ENCODE results near the gene ATPAF1.
"Not testable (repeated sequence)": the region's sequence is repeated elsewhere in the genome, so short reads cannot be mapped to it uniquely, and the experiment has no call there.

Gene ATPAF1

DNA sequence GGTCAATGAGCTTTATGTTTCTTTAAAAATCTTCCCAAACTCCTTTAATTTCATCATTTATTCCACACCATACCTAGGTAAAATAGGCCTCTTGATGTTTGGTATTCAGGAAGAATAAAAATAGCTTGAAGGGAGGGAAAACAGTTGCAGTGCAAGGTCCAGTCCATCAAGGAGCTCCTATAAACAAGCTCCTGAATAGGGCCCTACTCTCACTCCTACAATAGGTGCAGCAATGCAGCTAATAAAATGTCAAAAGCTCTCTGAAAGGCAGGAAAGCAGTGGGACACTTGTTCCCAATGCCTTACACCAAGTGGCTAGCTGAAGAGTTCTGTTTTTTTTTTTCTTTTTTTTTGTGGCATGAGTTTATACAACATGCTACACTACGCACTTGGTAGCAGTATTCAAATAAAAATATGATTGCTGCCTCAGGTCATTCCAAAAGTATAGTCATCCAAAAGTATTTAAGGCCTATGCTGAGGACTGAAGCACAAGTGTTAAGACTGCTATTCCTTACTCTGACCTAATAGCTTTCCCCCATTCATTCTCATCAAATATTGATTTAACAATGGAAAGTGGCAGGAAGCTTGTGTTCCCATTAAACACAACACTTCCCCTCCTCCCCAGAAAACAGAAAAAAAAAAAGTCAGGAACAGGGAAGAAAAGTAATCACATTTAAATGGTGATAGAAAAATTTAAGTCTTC, 13.3 kb upstream of the ATPAF1 start:
- DNase-seq (ENCODE audit: low spot score) = no peak

GRCh38 chr1:46679789-46680573, 11.8 kb upstream of the ATPAF1 start:
- DNase-seq (ENCODE audit: low spot score) = no peak

GRCh38 chr1:46677339-46677738, 9.2 kb upstream of the ATPAF1 start:
- no peak for DNase-seq (ENCODE audit: low spot score)

DNA sequence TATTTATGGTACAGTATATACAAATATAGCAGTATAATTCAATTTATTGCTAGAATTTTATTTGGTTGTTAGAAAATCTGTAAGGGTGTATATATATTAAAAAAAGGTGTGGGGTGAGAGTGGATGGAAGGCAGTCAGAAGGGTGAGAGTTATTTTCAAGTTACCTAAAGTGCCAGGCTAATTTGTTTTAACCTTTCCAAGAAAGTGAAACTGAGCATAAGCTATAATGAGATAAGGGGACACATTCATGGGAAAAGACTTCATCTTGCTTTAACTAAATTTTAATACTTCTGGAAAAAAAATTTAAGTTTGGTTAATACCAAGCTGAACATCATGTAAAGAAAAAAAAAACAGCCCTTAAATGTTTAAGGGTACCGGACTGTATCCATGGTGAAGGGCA, 8.4 kb upstream of the ATPAF1 start:
- DNase-seq (ENCODE audit: low spot score) = no peak

DNA sequence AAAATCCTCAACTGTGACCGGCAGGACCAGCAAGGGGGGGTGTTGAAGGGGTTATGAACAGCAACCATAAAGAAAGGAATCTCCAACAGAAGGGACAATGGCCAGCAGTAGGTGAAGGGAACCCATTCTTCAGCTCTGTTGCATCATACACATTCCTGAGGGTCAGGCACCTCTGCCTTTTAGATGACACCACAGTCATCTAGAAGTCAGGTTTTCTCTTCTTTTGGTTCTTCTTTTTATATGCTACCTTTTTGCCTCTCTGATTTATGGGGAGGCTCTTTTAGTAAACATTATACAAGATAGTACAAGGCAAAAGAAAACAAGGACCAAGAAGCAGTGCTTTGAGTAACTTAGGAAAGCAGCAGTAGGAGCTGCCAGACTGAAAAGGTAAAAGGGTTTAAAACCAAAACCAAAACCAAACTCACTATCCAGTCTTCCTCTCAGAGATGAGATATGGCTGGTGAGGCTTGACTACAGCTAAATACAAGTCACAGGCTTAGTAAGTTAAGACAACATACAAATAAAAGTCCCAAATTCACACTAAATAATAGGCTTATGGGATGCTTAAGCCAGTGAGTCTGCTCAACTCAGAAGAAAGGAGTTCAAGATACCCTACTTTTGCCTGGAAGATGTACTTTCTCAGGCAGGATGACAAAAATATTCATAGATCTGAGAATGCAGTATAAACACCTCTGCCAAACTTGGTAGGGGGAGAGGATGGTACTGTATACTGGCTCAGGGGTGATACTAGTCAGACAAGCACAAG, 7.6 kb upstream of the ATPAF1 start:
- no peak for DNase-seq (ENCODE audit: low spot score)

DNA sequence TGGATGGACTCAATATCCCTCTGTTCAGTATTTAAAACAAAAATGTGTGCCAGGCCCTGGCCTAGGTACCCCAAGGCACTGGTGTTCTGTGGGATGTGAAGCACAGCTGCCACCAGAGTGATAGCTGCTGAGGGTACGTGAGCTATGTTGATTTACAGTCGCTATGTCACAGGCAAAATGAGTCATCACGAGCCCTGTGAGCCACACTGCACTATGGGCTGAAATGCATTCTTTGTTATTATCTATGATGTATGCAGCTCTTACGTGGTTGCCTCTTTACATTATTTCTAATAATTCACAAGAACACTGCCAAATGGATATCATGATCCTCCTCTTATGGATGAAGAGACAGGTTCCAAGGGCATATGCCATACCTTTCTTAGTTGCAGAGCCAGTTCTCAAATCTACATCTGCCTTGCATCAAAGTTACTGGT, 5.6 kb upstream of the ATPAF1 start:
- no peak for DNase-seq (ENCODE audit: low spot score)

- DNase-seq (ENCODE audit: low spot score) = no peak
These were observed 4.5 kb upstream of the ATPAF1 start for GRCh38 chr1:46672696-46673095.

DNA sequence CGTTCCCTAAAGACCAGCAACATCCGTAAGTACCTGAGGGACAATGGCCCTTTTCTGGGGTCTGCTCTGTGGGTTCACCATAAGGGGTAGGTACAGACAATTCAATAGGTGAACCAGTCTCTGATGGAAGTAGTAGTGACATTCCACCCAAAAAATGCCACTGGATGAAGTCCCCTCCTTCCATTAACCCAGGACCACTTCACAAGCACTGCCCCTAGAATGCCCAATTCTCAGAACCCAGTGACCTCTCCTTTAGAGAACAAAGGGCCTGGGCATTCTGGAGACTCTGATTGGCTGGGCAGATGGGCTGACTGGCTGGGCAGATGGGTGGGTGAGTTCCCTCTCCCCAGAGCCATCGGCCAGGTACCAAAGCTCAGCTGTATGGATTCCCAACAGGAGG, 3.4 kb upstream of the ATPAF1 start, which contains the start of gene TEX38:
TEX38 (plus strand) TSS at position 301 of the 400 bp plus-strand sequence; CDS start at position 382, 81 bp downstream.
- DNase-seq (ENCODE audit: low spot score) = no peak

GRCh38 chr1:46670134-46670533, 2.0 kb upstream of the ATPAF1 start:
- no peak for DNase-seq (ENCODE audit: low spot score)

GRCh38 chr1:46665983-46666382, 2.2 kb downstream of the ATPAF1 start:
- no peak for DNase-seq (ENCODE audit: low spot score)

DNA sequence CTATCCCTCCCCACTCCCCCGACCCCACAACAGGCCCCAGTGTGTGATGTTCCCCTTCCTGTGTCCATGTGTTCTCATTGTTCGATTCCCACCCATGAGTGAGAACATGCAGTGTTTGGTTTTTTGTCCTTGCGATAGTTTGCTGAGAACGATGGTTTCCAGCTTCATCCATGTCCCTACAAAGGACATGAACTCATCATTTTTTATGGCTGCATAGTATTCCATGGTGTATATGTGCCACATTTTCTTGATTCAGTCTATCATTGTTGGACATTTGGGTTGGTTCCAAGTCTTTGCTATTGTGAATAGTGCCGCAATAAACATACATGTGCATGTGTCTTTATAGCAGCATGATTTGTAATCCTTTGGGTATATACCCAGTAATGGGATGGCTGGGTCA, 5.2 kb downstream of the ATPAF1 start:
- DNase-seq (ENCODE audit: low spot score) = not testable (repeated sequence)

- not testable (repeated sequence) for DNase-seq (ENCODE audit: low spot score)
These were observed 8.0 kb downstream of the ATPAF1 start for GRCh38 chr1:46660116-46660515.

GRCh38 chr1:46659307-46659870, 8.8 kb downstream of the ATPAF1 start:
- DNase-seq (ENCODE audit: low spot score) = no peak

DNA sequence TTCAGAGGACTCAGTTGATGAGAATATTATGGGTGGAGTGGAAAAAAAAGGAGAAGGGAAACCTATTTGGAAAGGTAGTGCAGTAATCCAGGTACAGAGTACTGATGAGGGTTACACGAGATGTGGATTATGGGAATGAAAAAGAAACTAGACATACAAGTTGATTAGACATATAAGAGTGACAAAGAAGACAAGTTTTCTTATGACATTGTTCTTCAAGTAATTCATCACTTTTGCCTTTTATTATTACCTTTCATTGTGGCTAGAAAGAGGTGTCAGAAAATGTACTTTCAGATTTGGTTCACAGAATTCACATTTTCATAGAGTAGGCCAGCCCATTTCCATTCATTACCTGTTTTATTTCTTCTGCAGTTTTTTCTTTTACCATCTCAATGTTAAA, 10.4 kb downstream of the ATPAF1 start:
- DNase-seq (ENCODE audit: low spot score) = no peak

DNA sequence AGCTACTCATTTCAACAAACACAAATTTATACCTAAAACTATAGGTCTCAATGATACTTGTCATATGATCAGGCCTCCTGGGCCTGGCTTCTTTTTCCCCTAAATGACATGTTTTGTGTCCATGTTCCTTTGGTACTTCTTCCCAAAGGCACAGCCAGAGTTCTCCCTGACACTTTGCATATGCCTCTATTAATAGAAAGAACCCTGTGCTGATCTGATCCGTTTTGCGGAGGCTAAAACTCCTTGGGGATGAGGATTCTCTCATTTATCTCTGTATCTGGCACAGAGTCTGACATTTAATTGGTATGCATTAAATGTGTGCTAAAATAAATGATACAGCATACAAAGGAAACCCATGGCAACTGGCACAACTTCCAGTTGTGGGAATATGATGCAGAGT, 11.5 kb downstream of the ATPAF1 start:
- DNase-seq (ENCODE audit: low spot score) = no peak

DNA sequence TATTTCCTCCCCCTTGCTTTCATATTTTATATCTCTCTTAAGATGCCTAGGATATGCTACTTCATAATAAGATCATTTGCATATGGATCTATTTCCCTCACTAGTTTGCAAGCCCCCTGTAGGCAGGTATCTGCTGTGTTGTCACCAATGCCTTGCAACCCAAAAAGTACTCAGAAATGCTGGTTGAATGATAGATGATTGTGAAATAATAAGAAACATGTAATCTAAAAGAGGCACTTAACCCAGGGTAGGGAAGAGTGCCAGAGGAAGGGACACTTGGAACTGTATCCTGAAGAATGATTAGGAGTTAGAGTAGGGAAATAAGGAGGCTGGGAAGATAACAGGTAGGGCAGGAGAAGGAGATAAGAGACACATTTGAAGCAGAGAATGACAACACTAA, 12.3 kb downstream of the ATPAF1 start:
- DNase-seq (ENCODE audit: low spot score) = no peak

DNA sequence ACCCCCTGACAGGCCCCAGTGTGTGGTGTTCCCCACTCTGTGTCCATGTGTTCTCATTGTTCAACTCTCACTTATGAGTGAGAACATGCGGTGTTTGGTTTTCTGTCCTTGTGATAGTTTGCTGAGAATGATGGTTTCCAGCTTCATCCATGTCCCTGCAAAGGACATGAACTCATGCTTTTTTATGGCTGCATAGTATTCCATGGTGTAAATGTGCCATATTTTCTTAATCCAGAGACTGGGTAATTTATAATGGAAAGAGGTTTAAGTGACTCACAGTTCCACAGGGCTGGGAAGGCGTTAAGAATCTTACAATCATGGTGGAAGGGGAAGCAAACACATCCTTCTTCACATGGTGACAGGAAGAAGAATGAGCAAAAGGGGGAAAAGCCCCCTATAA, 13.5 kb downstream of the ATPAF1 start:
- DNase-seq (ENCODE audit: low spot score) = not testable (repeated sequence)

- no peak for DNase-seq (ENCODE audit: low spot score)
These were observed 14.2 kb downstream of the ATPAF1 start for GRCh38 chr1:46654012-46654411.

- no peak for DNase-seq (ENCODE audit: low spot score)
These were observed 14.7 kb downstream of the ATPAF1 start for GRCh38 chr1:46653405-46653958.

- DNase-seq (ENCODE audit: low spot score) = no peak
These were observed 15.7 kb downstream of the ATPAF1 start for GRCh38 chr1:46652321-46653100.

DNA sequence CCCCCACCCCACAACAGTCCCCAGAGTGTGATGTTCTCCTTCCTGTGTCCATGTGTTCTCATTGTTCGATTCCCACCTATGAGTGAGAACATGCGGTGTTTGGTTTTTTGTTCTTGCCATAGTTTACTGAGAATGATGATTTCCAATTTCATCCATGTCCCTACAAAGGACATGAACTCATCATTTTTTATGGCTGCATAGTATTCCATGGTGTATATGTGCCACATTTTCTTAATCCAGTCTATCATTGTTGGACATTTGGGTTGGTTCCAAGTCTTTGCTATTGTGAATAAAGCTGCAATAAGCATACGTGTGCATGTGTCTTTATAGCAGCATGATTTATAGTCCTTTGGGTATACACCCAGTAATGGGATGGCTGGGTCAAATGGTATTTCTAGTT, 17.0 kb downstream of the ATPAF1 start:
- not testable (repeated sequence) for DNase-seq (ENCODE audit: low spot score)

Data from HuH-7.5 (cell line).